22Rv1 (cell line): Measurements from ENCODE around the gene DNMT3A.
A peak's percentile ranks its signal among the peaks of the same experiment; 100 is the strongest.

Experiments
- ZFX ChIP-seq: fragments of 450-650 bp; IDR thresholded peaks from 2 replicates; pipeline ENCODE4 v1.6.1; 2017; ENCODE audit warnings: antibody characterized with exemption, borderline replicate concordance
- TF ChIP-seq, protein P1 (sequence below): fragments of 450-650 bp; IDR thresholded peaks from 2 replicates; pipeline ENCODE4 v1.5.1; 2017; ENCODE audit warnings: mild to moderate bottlenecking

DNA sequence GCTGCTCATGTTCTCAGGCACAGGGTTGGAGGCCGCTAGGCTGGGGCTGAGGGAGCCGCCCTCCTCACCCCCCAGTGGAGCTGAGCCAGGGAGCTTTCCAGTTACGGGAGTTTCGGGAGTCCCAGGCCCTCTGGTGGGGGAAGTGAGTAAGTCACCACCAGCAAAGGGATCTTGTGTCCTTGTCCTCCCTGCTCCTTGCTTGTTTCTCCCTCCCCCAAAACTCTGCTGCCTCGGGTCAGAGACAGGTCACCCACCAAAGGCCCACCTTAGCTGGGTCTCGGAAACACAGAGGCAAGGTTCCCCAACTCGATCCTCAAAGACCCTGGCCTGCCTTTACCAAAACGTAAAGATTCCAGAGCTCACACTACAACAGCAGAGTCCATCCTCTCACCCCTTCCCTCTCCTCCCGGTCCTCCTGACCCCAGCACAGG lies 112.9 kb downstream of the DNMT3A start:
- TF ChIP-seq, protein P1, sequence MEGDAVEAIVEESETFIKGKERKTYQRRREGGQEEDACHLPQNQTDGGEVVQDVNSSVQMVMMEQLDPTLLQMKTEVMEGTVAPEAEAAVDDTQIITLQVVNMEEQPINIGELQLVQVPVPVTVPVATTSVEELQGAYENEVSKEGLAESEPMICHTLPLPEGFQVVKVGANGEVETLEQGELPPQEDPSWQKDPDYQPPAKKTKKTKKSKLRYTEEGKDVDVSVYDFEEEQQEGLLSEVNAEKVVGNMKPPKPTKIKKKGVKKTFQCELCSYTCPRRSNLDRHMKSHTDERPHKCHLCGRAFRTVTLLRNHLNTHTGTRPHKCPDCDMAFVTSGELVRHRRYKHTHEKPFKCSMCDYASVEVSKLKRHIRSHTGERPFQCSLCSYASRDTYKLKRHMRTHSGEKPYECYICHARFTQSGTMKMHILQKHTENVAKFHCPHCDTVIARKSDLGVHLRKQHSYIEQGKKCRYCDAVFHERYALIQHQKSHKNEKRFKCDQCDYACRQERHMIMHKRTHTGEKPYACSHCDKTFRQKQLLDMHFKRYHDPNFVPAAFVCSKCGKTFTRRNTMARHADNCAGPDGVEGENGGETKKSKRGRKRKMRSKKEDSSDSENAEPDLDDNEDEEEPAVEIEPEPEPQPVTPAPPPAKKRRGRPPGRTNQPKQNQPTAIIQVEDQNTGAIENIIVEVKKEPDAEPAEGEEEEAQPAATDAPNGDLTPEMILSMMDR: peak; percentile 78
- TF ChIP-seq ZFX: no peak
